H9 (cell line): ENCODE data around the gene XNDC1N. TPM values are rescaled to one million over a fixed set of nuclear protein-coding genes. Genes with fewer than 3 reads are reported as not detected.

Source experiments
- DNase-seq: peaks from one replicate; pipeline ENCODE4 v3.0.0-alpha.2; 2017
- H2AFZ ChIP-seq: one replicate; pipeline ENCODE4 v1.6.1; 2013; ENCODE audit warnings: mild to moderate bottlenecking, low read length, control low read depth, moderate library complexity
- H2AK5ac ChIP-seq: 2 replicates; pipeline ENCODE4 v1.6.1; 2013; ENCODE audit warnings: low read length, control low read depth, mixed read lengths; ENCODE audit not compliant: insufficient read length
- H2BK120ac ChIP-seq: one replicate; pipeline ENCODE4 v1.6.1; 2013; ENCODE audit warnings: low read depth, mild to moderate bottlenecking, low read length, control low read depth, inconsistent platforms; ENCODE audit not compliant: poor library complexity, severe bottlenecking
- H2BK12ac ChIP-seq: 2 replicates; pipeline ENCODE4 v1.6.1; 2013; ENCODE audit warnings: low read length, control low read depth, mixed read lengths, low read depth; ENCODE audit not compliant: insufficient read length
- H2BK15ac ChIP-seq: 2 replicates; pipeline ENCODE4 v1.6.1; 2013; ENCODE audit warnings: low read depth, low read length, control low read depth
- H2BK20ac ChIP-seq: one replicate; pipeline ENCODE4 v1.6.1; 2013; ENCODE audit warnings: low read depth, mild to moderate bottlenecking, low read length, control low read depth, inconsistent platforms; ENCODE audit not compliant: poor library complexity, severe bottlenecking
- H2BK5ac ChIP-seq: 2 replicates; pipeline ENCODE4 v1.6.1; 2013; ENCODE audit warnings: low read length, control low read depth, mixed read lengths; ENCODE audit not compliant: insufficient read length
- H3K14ac ChIP-seq: 2 replicates; pipeline ENCODE4 v1.6.1; 2013; ENCODE audit warnings: low read length, control low read depth; ENCODE audit not compliant: insufficient read depth
- H3K18ac ChIP-seq: 2 replicates; pipeline ENCODE4 v1.6.1; 2013; ENCODE audit warnings: low read depth, mild to moderate bottlenecking, mixed read lengths, low read length, control low read depth; ENCODE audit not compliant: insufficient read length
- H3K23ac ChIP-seq: 2 replicates; pipeline ENCODE4 v1.6.1; 2013; ENCODE audit warnings: low read length, control low read depth, mixed read lengths, low read depth; ENCODE audit not compliant: insufficient read length
- H3K23me2 ChIP-seq: 2 replicates; pipeline ENCODE4 v1.6.1; 2013; ENCODE audit warnings: low read depth, mild to moderate bottlenecking, mixed read lengths, low read length, control low read depth; ENCODE audit not compliant: insufficient read length, poor library complexity, severe bottlenecking
- H3K27ac ChIP-seq: 2 replicates; pipeline ENCODE4 v1.5.1; 2013; ENCODE audit warnings: low read length, control low read depth, mixed read lengths, low read depth; ENCODE audit not compliant: insufficient read length
- H3K27me3 ChIP-seq: 2 replicates; pipeline ENCODE4 v1.6.1; 2013; ENCODE audit warnings: low read length, control low read depth, inconsistent platforms; ENCODE audit not compliant: insufficient read depth
- H3K4ac ChIP-seq: 2 replicates; pipeline ENCODE4 v1.6.1; 2013; ENCODE audit warnings: low read depth, mild to moderate bottlenecking, control low read depth, inconsistent platforms, low read length, moderate library complexity
- H3K4me1 ChIP-seq: 2 replicates; pipeline ENCODE4 v1.6.1; 2013; ENCODE audit warnings: low read length, control low read depth, inconsistent platforms; ENCODE audit not compliant: insufficient read depth
- H3K4me2 ChIP-seq: 2 replicates; pipeline ENCODE4 v1.6.1; 2013; ENCODE audit warnings: low read length, control low read depth, mixed read lengths; ENCODE audit not compliant: insufficient read length, insufficient read depth
- H3K56ac ChIP-seq: 2 replicates; pipeline ENCODE4 v1.6.1; 2013; ENCODE audit warnings: low read depth, mild to moderate bottlenecking, mixed read lengths, low read length, control low read depth; ENCODE audit not compliant: insufficient read length
- H3K79me1 ChIP-seq: 2 replicates; pipeline ENCODE4 v1.6.1; 2013; ENCODE audit warnings: low read depth, mild to moderate bottlenecking, moderate library complexity, low read length, control low read depth, inconsistent platforms; ENCODE audit not compliant: insufficient read depth, poor library complexity, severe bottlenecking
- H3K79me2 ChIP-seq: 2 replicates; pipeline ENCODE4 v1.6.1; 2013; ENCODE audit warnings: low read length, control low read depth, inconsistent platforms; ENCODE audit not compliant: insufficient read depth
- H3K9ac ChIP-seq: 2 replicates; pipeline ENCODE4 v1.6.1; 2013; ENCODE audit warnings: low read length, control low read depth, mixed read lengths; ENCODE audit not compliant: insufficient read length; ENCODE audit errors: extremely low read depth
- H3K9me3 ChIP-seq: one replicate; pipeline ENCODE4 v1.6.1; 2013; ENCODE audit warnings: low read depth, low read length, inconsistent platforms; ENCODE audit not compliant: control insufficient read depth
- H3T11ph ChIP-seq: one replicate; pipeline ENCODE4 v1.6.1; 2013; ENCODE audit warnings: mild to moderate bottlenecking, low read length, control low read depth, inconsistent platforms
- H4K20me1 ChIP-seq: one replicate; pipeline ENCODE4 v1.6.1; 2013; ENCODE audit not compliant: control insufficient read depth, insufficient read length, insufficient read depth
- H4K5ac ChIP-seq: 2 replicates; pipeline ENCODE4 v1.6.1; 2013; ENCODE audit warnings: low read depth, mild to moderate bottlenecking, mixed read lengths, low read length, control low read depth; ENCODE audit not compliant: insufficient read length
- H4K8ac ChIP-seq: replicated peaks from 2 replicates; pipeline ENCODE4 v1.6.1; 2013; ENCODE audit warnings: low read length, control low read depth, mixed read lengths, low read depth; ENCODE audit not compliant: insufficient read length
- H4K91ac ChIP-seq: 2 replicates; pipeline ENCODE4 v1.6.1; 2013; ENCODE audit warnings: low read depth, mild to moderate bottlenecking, moderate library complexity, mixed read lengths, low read length, control low read depth; ENCODE audit not compliant: insufficient read length
- H3K27ac Mint-ChIP-seq, 3 experiments: 2 replicates in 2 of 3; 3 replicates in 1 of 3; pipeline ENCODE4 v1.8.0; 2020 to 2021; ENCODE audit warnings: mixed read lengths in 3 of 3, mild to moderate bottlenecking in 1 of 3, moderate library complexity in 1 of 3
- H3K27me3 Mint-ChIP-seq: 2 replicates; pipeline ENCODE4 v1.8.0; 2021; ENCODE audit warnings: low read depth, mild to moderate bottlenecking, moderate library complexity, mixed read lengths
- H3K36me3 Mint-ChIP-seq, 3 experiments: 2 replicates in 2 of 3; 3 replicates in 1 of 3; pipeline ENCODE4 v1.8.0; 2020 to 2021; ENCODE audit warnings: low read depth in 3 of 3, mixed read lengths in 3 of 3; ENCODE audit not compliant: insufficient read depth in 1 of 3
- H3K4me1 Mint-ChIP-seq, 2 experiments: 2 replicates each; pipeline ENCODE4 v1.8.0; 2020; ENCODE audit warnings: mixed read lengths in 2 of 2
- H3K4me3 Mint-ChIP-seq, 2 experiments: 2 replicates in 1 of 2; 3 replicates in 1 of 2; pipeline ENCODE4 v1.8.0; 2020 to 2021; ENCODE audit warnings: mild to moderate bottlenecking in 2 of 2, mixed read lengths in 2 of 2, moderate library complexity in 1 of 2
- H3K9me3 Mint-ChIP-seq, 2 experiments: 2 replicates in 1 of 2; 3 replicates in 1 of 2; pipeline ENCODE4 v1.8.0; 2020; ENCODE audit warnings: mild to moderate bottlenecking in 2 of 2, mixed read lengths in 2 of 2, moderate library complexity in 1 of 2
- WGBS: extraction: QIAGEN DNeasy Blood & Tissue Kit; methylation state at CpG from one replicate; pipeline ENCODE4 v1.1.7; 2013; ENCODE audit warnings: missing lambda C conversion rate, low lambda C conversion rate, mixed read lengths; ENCODE audit not compliant: insufficient read length; ENCODE audit errors: extremely low coverage; 5-methylcytosine and 5-hydroxymethylcytosine counted together
- total RNA-seq: library from RNA; stranded (reverse); gene quantifications from 2 replicates; pipeline ENCODE4 v1.2.1, GENCODE V29; 2021
- TF ChIP-seq, protein P1 (sequence below): fragments of 200-600 bp; sonication (generic); conservative IDR thresholded peaks from 3 replicates; pipeline ENCODE4 v1.8.0; 2021; ENCODE audit warnings: antibody characterized with exemption, mild to moderate bottlenecking

Gene XNDC1N
- total RNA-seq, 1 experiment from 2014 or later, result 11.0 TPM

DNA sequence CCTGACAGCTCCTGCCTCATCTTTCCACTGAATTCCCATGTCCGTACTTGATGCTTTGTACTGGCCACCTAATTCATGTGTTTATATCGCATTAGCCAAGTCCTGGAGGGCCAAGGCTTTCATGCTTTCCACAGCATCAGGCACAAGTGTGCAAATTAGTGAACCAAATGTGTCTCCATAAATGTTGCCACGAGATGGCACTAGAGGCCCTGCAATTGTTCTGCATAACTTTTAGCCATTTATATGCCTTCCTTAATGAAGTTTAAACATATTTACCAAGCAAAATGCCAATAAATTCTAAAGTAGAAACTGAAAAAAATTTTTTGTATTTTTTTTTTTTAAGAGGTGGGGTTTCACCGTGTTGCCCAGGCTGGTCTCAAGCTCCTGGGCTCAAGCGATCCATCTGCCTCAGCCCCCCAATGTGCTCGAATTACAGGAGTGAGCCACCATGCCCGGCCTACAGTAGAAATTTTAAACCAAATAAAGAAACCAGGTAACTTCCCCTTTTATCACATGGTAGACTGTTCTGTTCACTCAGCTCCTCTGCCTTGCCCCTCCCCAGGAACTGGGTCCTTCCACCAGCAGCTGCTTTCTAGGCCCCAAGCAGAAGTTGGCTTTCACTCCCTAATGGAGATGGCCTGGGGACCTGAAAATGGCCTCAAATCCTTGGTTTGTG lies 49.5 kb upstream of the XNDC1N start:
- H3K9me3 Mint-ChIP-seq, result no peaks in the 10 kb centered on the region
- H4K8ac ChIP-seq, result no peak overlapping the region
- TF ChIP-seq, protein P1, sequence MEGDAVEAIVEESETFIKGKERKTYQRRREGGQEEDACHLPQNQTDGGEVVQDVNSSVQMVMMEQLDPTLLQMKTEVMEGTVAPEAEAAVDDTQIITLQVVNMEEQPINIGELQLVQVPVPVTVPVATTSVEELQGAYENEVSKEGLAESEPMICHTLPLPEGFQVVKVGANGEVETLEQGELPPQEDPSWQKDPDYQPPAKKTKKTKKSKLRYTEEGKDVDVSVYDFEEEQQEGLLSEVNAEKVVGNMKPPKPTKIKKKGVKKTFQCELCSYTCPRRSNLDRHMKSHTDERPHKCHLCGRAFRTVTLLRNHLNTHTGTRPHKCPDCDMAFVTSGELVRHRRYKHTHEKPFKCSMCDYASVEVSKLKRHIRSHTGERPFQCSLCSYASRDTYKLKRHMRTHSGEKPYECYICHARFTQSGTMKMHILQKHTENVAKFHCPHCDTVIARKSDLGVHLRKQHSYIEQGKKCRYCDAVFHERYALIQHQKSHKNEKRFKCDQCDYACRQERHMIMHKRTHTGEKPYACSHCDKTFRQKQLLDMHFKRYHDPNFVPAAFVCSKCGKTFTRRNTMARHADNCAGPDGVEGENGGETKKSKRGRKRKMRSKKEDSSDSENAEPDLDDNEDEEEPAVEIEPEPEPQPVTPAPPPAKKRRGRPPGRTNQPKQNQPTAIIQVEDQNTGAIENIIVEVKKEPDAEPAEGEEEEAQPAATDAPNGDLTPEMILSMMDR, result peak; percentile 75
- H3K4me1 Mint-ChIP-seq, result peaks cover 2% of the 10 kb centered on the region in 2 experiments; a peak in 2 of 4 replicates
- H3T11ph ChIP-seq, result no peak overlapping the region
- H4K5ac ChIP-seq, result no peak overlapping the region
- H3K4me1 ChIP-seq, result no peaks in the 10 kb centered on the region
- no peaks in the 10 kb centered on the region for H3K79me1 ChIP-seq
- H2BK15ac ChIP-seq, result no peak overlapping the region
- no peak overlapping the region for H2BK12ac ChIP-seq
- no peak overlapping the region for H3K27ac ChIP-seq
- no peak overlapping the region for H3K23ac ChIP-seq
- WGBS, result no CpG with 5 or more reads among the region's 7 CpGs
- no peaks in the 10 kb centered on the region for H3K23me2 ChIP-seq
- no peaks in the 10 kb centered on the region for H3K79me2 ChIP-seq
- no peak overlapping the region for H3K9ac ChIP-seq
- H3K56ac ChIP-seq, result no peak overlapping the region
- no peak overlapping the region for H2BK120ac ChIP-seq
- H3K14ac ChIP-seq, result no peak overlapping the region
- no peak overlapping the region for H3K18ac ChIP-seq
- peaks cover 10 to 28% (median 23%) of the 10 kb centered on the region in 3 experiments for H3K36me3 Mint-ChIP-seq
- no peak overlapping the region for H3K4me3 Mint-ChIP-seq
- H3K4me2 ChIP-seq, result no peak overlapping the region
- H3K4ac ChIP-seq, result no peak overlapping the region
- H2BK20ac ChIP-seq, result no peak overlapping the region
- H3K27me3 ChIP-seq, result no peaks in the 10 kb centered on the region
- H3K9me3 ChIP-seq, result no peaks in the 10 kb centered on the region
- no peaks in the 10 kb centered on the region for H3K27me3 Mint-ChIP-seq
- H4K20me1 ChIP-seq, result no peaks in the 10 kb centered on the region
- no peak for DNase-seq
- H3K27ac Mint-ChIP-seq, result peak overlapping the region in 2 of 3 experiments; percentile 40 to 70; a peak in 1 of 7 replicates
- H4K91ac ChIP-seq, result no peak overlapping the region
- H2AK5ac ChIP-seq, result no peak overlapping the region
- no peak overlapping the region for H2BK5ac ChIP-seq
- H2AFZ ChIP-seq, result no peak overlapping the region
